Spinal cord (tissue), 10 donors: ENCODE results near the gene APOOL. TPM values are rescaled to one million over a fixed set of nuclear protein-coding genes. Genes with fewer than 3 reads are reported as not detected.

Experiments used
- DNase-seq, 6 donors: peaks; one replicate each; pipeline versions ENCODE4 v3.0.0 to v3.0.0-alpha.2; 2013 to 2015; ENCODE audit warnings: low spot score in 6 of 6, low read depth in 4 of 6
- H3K27ac ChIP-seq: one replicate; pipeline ENCODE4 v1.5.1; 2013; ENCODE audit warnings: low read depth, low read length, control low read depth
- H3K27me3 ChIP-seq: one replicate; pipeline ENCODE4 v1.6.1; 2013; ENCODE audit warnings: low read length; ENCODE audit not compliant: control insufficient read depth, insufficient read depth
- H3K36me3 ChIP-seq: one replicate; pipeline ENCODE4 v1.6.1; 2013; ENCODE audit warnings: low read length; ENCODE audit not compliant: control insufficient read depth, insufficient read depth
- H3K4me1 ChIP-seq: one replicate; pipeline ENCODE4 v1.6.1; 2013; ENCODE audit warnings: low read length; ENCODE audit not compliant: control insufficient read depth, insufficient read depth
- H3K4me3 ChIP-seq: one replicate; pipeline ENCODE4 v1.5.1; 2013; ENCODE audit warnings: low read depth, low read length, control low read depth
- H3K9me3 ChIP-seq: one replicate; pipeline ENCODE4 v1.6.1; 2013; ENCODE audit warnings: low read length; ENCODE audit not compliant: control insufficient read depth, insufficient read depth
- WGBS: methylation state at CpG from one replicate; pipeline ENCODE4 v1.1.5; 2013; ENCODE audit warnings: missing lambda C conversion rate; ENCODE audit not compliant: insufficient coverage; 5-methylcytosine and 5-hydroxymethylcytosine counted together
- polyA plus RNA-seq, 2 donors: library from polyadenylated mRNA; unstranded; fragments of 120-200 nt; gene quantifications; one replicate each; pipeline ENCODE4 v1.2.1, GENCODE V29; 2013; ENCODE audit not compliant: insufficient read length in 2 of 2
- total RNA-seq, 2 donors: library from RNA; depleted of rRNA in 1 of 2; stranded (reverse); fragments of 120-200 nt in 1 of 2; fragments of >200 nt in 1 of 2; gene quantifications; one replicate each; pipeline versions ENCODE4 v1.2.3 to v1.2.4, GENCODE V29; 2013 to 2014
- donor health status: healthy.

Gene APOOL
- total and polyA plus RNA-seq, 4 donors: 14.5 to 21.3 (median 20.0) TPM

- H3K9me3 ChIP-seq: no peaks in the 10 kb centered on the region
- DNase-seq: no peak
- no peaks in the 10 kb centered on the region for H3K36me3 ChIP-seq
- WGBS: 63% methylated on average over 4 of the region's 9 CpGs
- no peaks in the 10 kb centered on the region for H3K4me1 ChIP-seq
- H3K27me3 ChIP-seq: no peaks in the 10 kb centered on the region
- H3K4me3 ChIP-seq: no peak overlapping the region
- no peak overlapping the region for H3K27ac ChIP-seq
Observed at GRCh38 chrX:85112293-85112692, 108.6 kb downstream of the APOOL start.

GRCh38 chrX:85113746-85114145 lies 110.1 kb downstream of the APOOL start:
- Histone ChIP-seq H3K4me3 (no peak overlapping the region), H3K27me3 (no peaks in the 10 kb centered on the region), H3K36me3 (no peaks in the 10 kb centered on the region), H3K4me1 (no peaks in the 10 kb centered on the region), H3K27ac (no peak overlapping the region), H3K9me3 (no peaks in the 10 kb centered on the region)
- WGBS: no CpG with 5 or more reads among the region's 2 CpGs
- DNase-seq: no peak

GRCh38 chrX:85114171-85114570 lies 110.5 kb downstream of the APOOL start:
- H3K4me3 ChIP-seq: no peak overlapping the region
- no peaks in the 10 kb centered on the region for H3K4me1 ChIP-seq
- H3K27ac ChIP-seq: no peak overlapping the region
- H3K9me3 ChIP-seq: no peaks in the 10 kb centered on the region
- no peak for DNase-seq
- no peaks in the 10 kb centered on the region for H3K36me3 ChIP-seq
- no CpG with 5 or more reads among the region's 3 CpGs for WGBS
- H3K27me3 ChIP-seq: no peaks in the 10 kb centered on the region

- DNase-seq: no peak
- Histone ChIP-seq H3K27me3 (no peaks in the 10 kb centered on the region), H3K4me1 (no peaks in the 10 kb centered on the region), H3K4me3 (no peak overlapping the region), H3K27ac (no peak overlapping the region), H3K36me3 (no peaks in the 10 kb centered on the region), H3K9me3 (no peaks in the 10 kb centered on the region)
Observed at GRCh38 chrX:85114776-85115175, 111.1 kb downstream of the APOOL start.

GRCh38 chrX:85115252-85115651 lies 111.6 kb downstream of the APOOL start:
- Histone ChIP-seq H3K27ac (no peak overlapping the region), H3K36me3 (no peaks in the 10 kb centered on the region), H3K4me1 (no peaks in the 10 kb centered on the region), H3K27me3 (no peaks in the 10 kb centered on the region), H3K4me3 (no peak overlapping the region), H3K9me3 (no peaks in the 10 kb centered on the region)
- DNase-seq: no peak
- WGBS: 53% methylated on average over 1 of the region's 1 CpG

- Histone ChIP-seq H3K9me3 (no peaks in the 10 kb centered on the region), H3K4me1 (no peaks in the 10 kb centered on the region), H3K27me3 (no peaks in the 10 kb centered on the region), H3K4me3 (no peak overlapping the region), H3K27ac (no peak overlapping the region), H3K36me3 (no peaks in the 10 kb centered on the region)
- peak in 1 of 6 donors; percentile 1 for DNase-seq
Observed at GRCh38 chrX:85136409-85136808, 132.7 kb downstream of the APOOL start.

- Histone ChIP-seq H3K36me3 (no peaks in the 10 kb centered on the region), H3K9me3 (no peaks in the 10 kb centered on the region), H3K27me3 (no peaks in the 10 kb centered on the region), H3K27ac (no peak overlapping the region), H3K4me1 (no peaks in the 10 kb centered on the region), H3K4me3 (no peak overlapping the region)
- no peak for DNase-seq
- no CpG with 5 or more reads among the region's 1 CpG for WGBS
Observed at GRCh38 chrX:85139422-85139821, 135.7 kb downstream of the APOOL start.

GRCh38 chrX:85140964-85141363 lies 137.3 kb downstream of the APOOL start:
- no peak for DNase-seq
- 60% methylated on average over 1 of the region's 1 CpG for WGBS
- H3K36me3 ChIP-seq: no peaks in the 10 kb centered on the region
- H3K27ac ChIP-seq: no peak overlapping the region
- no peaks in the 10 kb centered on the region for H3K9me3 ChIP-seq
- no peaks in the 10 kb centered on the region for H3K4me1 ChIP-seq
- H3K4me3 ChIP-seq: no peak overlapping the region
- H3K27me3 ChIP-seq: no peaks in the 10 kb centered on the region

Other genes with a start within 250 kb of the APOOL start
- 1 to 10 TPM; 1.1 to 1.2 TPM for gene SATL1, start 239.9 kb downstream of the APOOL start, total RNA-seq
- gene SATL1, start 239.9 kb downstream of the APOOL start, polyA plus RNA-seq: 1 to 10 TPM; 1.5 to 2.1 TPM
- 10 to 100 TPM; 53.1 to 69.8 TPM for gene ZNF711, start 240.1 kb downstream of the APOOL start, total RNA-seq
- gene ZNF711, start 240.1 kb downstream of the APOOL start, polyA plus RNA-seq: 10 to 100 TPM; 70.5 to 96.5 TPM